K562 (cell line): ENCODE data around the gene FARP1. TPM values are rescaled to one million over a fixed set of nuclear protein-coding genes. Genes with fewer than 3 reads are reported as not detected.
"Not testable (repeated sequence)": the region's sequence is repeated elsewhere in the genome, so short reads cannot be mapped to it uniquely, and the experiment has no call there.

ENCODE experiments used
- ATAC-seq: fragments of 200-7000 bp; cut with Tn5 transposase; 3 replicates; pipeline ENCODE4 v1.9.1; 2020; ENCODE audit warnings: moderate library complexity
- BruUV-seq: library from RNA; stranded (reverse); fragments of 400-500 nt; replicated peaks from 2 replicates; lab custom pipeline; 2021; lab: Mats Ljungman, UMichigan
- CTCF ChIA-PET: fragments of 300-600 bp; formaldehyde crosslinking; extraction: SDS; loops from one replicate; lab custom pipeline; 2021; ENCODE audit warnings: low intra/inter-chr PET ratio; lab: Yijun Ruan, JAX
- POLR2A ChIA-PET: fragments of 300-600, 350-650 bp; sonication (Branson Sonifier 250); formaldehyde crosslinking; extraction: SDS; loops from one replicate; lab custom pipeline; 2021; ENCODE audit warnings: antibody characterized with exemption, inconsistent platforms; lab: Yijun Ruan, JAX
- DNase-seq, 4 experiments: peaks; one replicate each; pipeline versions ENCODE4 v3.0.0 to v3.0.0-alpha.2; 2011 to 2018; ENCODE audit warnings: low spot score in 3 of 4, mixed read lengths in 3 of 4; ENCODE audit errors: extremely low read depth in 1 of 4
- FAIRE-seq: peaks from 2 replicates; lab custom pipeline; 2011; peaks lifted over from hg19 to GRCh38; lab: Jason Lieb, UNC
- H2AFZ ChIP-seq: 2 replicates; pipeline ENCODE4 v1.6.0; 2011; ENCODE audit warnings: low read depth, low read length, control low read depth, inconsistent platforms
- H3K27ac ChIP-seq: fragments of 200-600 bp; 3 replicates; pipeline ENCODE4 v1.8.0; 2011; ENCODE audit warnings: low read depth, mild to moderate bottlenecking, control low read depth, inconsistent platforms, low read length, moderate library complexity, mixed read lengths; ENCODE audit errors: extremely low read depth
- H3K27me3 ChIP-seq, 2 experiments: fragments of 300-600 bp in 1 of 2; 2 replicates in 1 of 2; 3 replicates in 1 of 2; pipeline versions ENCODE4 v1.6.0 to v1.8.0; 2011; ENCODE audit warnings: inconsistent platforms in 2 of 2, low read length in 2 of 2, mild to moderate bottlenecking in 1 of 2, mixed read lengths in 1 of 2, moderate library complexity in 1 of 2; ENCODE audit not compliant: control insufficient read depth in 2 of 2, insufficient read depth in 2 of 2
- H3K36me3 ChIP-seq: fragments of 300-600 bp; 3 replicates; pipeline ENCODE4 v1.8.0; 2011; ENCODE audit warnings: mild to moderate bottlenecking, low read length, inconsistent platforms; ENCODE audit not compliant: control insufficient read depth, insufficient read depth
- H3K4me1 ChIP-seq, 2 experiments: fragments of 200-600 bp in 1 of 2; replicated peaks in 1 of 2; 2 replicates in 1 of 2; 3 replicates in 1 of 2; pipeline versions ENCODE4 v1.5.1 to v1.8.0; 2011; ENCODE audit warnings: inconsistent platforms in 2 of 2, low read length in 2 of 2, mild to moderate bottlenecking in 1 of 2, mixed read lengths in 1 of 2, moderate library complexity in 1 of 2; ENCODE audit not compliant: control insufficient read depth in 2 of 2, insufficient read depth in 2 of 2
- H3K4me2 ChIP-seq: 2 replicates; pipeline ENCODE4 v1.6.1; 2011; ENCODE audit warnings: low read length, control low read depth, inconsistent platforms, mixed read lengths; ENCODE audit not compliant: insufficient read depth
- H3K4me3 ChIP-seq: fragments of 200-600 bp; sonication (generic), shearing (Covaris generic); 2 replicates; pipeline ENCODE4 v1.5.1; 2016; ENCODE audit warnings: control low read depth, inconsistent platforms
- H3K79me2 ChIP-seq: fragments of 200-600 bp; 3 replicates; pipeline ENCODE4 v1.8.0; 2011; ENCODE audit warnings: low read length, inconsistent platforms; ENCODE audit not compliant: control insufficient read depth, insufficient read depth
- H3K9ac ChIP-seq, 2 experiments: 2 replicates each; pipeline versions ENCODE4 v1.6.0 to v1.6.1; 2011; ENCODE audit warnings: low read depth in 2 of 2, low read length in 2 of 2, control low read depth in 1 of 2, inconsistent platforms in 1 of 2, mild to moderate bottlenecking in 1 of 2, mixed read lengths in 1 of 2; ENCODE audit not compliant: insufficient read depth in 1 of 2
- H3K9me1 ChIP-seq: one replicate; pipeline ENCODE4 v1.6.0; 2011; ENCODE audit warnings: inconsistent platforms, mild to moderate bottlenecking, low read length, moderate library complexity; ENCODE audit not compliant: control insufficient read depth, insufficient read depth
- H3K9me3 ChIP-seq: replicated peaks from 2 replicates; pipeline ENCODE4 v1.5.1; 2011; ENCODE audit warnings: low read depth, low read length, inconsistent platforms; ENCODE audit not compliant: control insufficient read depth, insufficient read depth
- H4K20me1 ChIP-seq: replicated peaks from 2 replicates; pipeline ENCODE4 v1.6.1; 2011; ENCODE audit warnings: low read length, inconsistent platforms, mixed read lengths; ENCODE audit not compliant: control insufficient read depth, insufficient read depth
- BCL6 ChIP-seq: fragments of 250-450 bp; sonication (Bioruptor Pico); IDR thresholded peaks from 2 replicates; pipeline ENCODE4 v1.4.0; 2020
- GTF2F1 ChIP-seq: IDR thresholded peaks from 2 replicates; pipeline ENCODE4 v1.6.1; 2011; ENCODE audit warnings: low read depth, low read length, improper control_type of control experiment
- ZNF146 ChIP-seq: IDR thresholded peaks from one replicate; pipeline ENCODE4 v1.6.1; 2018; ENCODE audit warnings: missing compliant biosample characterization; ENCODE audit not compliant: unreplicated experiment
- ZNF274 ChIP-seq: IDR thresholded peaks from 2 replicates; pipeline ENCODE4 v1.6.1; 2011; ENCODE audit warnings: low read depth, mild to moderate bottlenecking, low read length, moderate library complexity, borderline replicate concordance
- WGBS: fragments of 100-300 bp; shearing (Covaris generic); methylation state at CpG from one replicate; pipeline ENCODE4 v1.1.6; 2016; ENCODE audit warnings: low coverage, mixed read lengths; ENCODE audit not compliant: insufficient coverage; ENCODE audit errors: missing lambda C conversion rate; 5-methylcytosine and 5-hydroxymethylcytosine counted together
- in situ Hi-C: fragments of 300-500 bp; cut with MboI; formaldehyde crosslinking; loops from 4 replicates; pipeline ENCODE4 v1.15.0; 2018; ENCODE audit warnings: inconsistent platforms, mixed read lengths
- intact Hi-C: fragments of 100-400 bp; cut with micrococcal nuclease; formaldehyde crosslinking; loops from 2 replicates; pipeline ENCODE4 v1.14.2; 2022
- polyA plus RNA-seq, 8 experiments: library from polyadenylated mRNA; depleted of rRNA in 4 of 8; stranded (reverse) in 5 of 8; unstranded in 3 of 8; fragments of >200 nt; fragmentation: Nextera tagmentation in 2 of 8; fragmentation: Illumina TruSeq in 1 of 8; extraction: Ambion mirVana in 2 of 8; extraction: Trizol in 1 of 8; gene quantifications; 2 replicates each; pipeline versions ENCODE4 v1.2.1 to v1.2.3, GENCODE V29; 2011 to 2014; ENCODE audit warnings: inconsistent platforms in 1 of 8, missing spikeins in 1 of 8
- total RNA-seq, 7 experiments: library from RNA; depleted of rRNA in 6 of 7; stranded (reverse); fragments of >200 nt in 6 of 7; fragmentation: Illumina TruSeq in 2 of 7; extraction: Trizol in 2 of 7; gene quantifications; 2 replicates each; pipeline versions ENCODE4 v1.2.1 to v1.2.3, GENCODE V29; 2011 to 2021; ENCODE audit warnings: low replicate concordance in 1 of 7
- TF ChIP-seq, protein P1 (sequence below), 2 experiments: fragments of 450-650 bp in 1 of 2; IDR thresholded peaks; 2 replicates each; pipeline ENCODE4 v1.6.1; 2011 to 2017; ENCODE audit warnings: low read depth in 2 of 2, antibody characterized with exemption in 1 of 2, borderline replicate concordance in 1 of 2, low read length in 1 of 2, mild to moderate bottlenecking in 1 of 2, mixed read lengths in 1 of 2; ENCODE audit not compliant: control insufficient read depth in 1 of 2

Gene FARP1
- total and polyA plus RNA-seq, 9 of the 15 experiments (the other 6 are each of a cell fraction or from before 2014, with no cell fraction given): 0.03 to 0.29 (median 0.05) TPM; not detected in 3

DNA sequence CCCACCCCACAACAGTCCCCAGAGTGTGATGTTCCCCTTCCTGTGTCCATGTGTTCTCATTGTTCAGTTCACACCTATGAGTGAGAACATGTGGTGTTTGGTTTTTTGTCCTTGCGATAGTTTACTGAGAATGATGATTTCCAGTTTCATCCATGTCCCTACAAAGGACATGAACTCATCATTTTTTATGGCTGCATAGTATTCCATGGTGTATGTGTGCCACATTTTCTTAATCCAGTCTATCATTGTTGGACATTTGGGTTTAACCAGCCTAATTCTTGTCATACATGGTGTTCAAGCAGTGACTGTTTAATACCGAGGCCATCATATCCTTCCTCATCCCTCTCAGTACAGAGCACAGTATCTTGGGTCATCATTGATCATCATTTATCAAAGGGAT, 226.6 kb downstream of the FARP1 start:
- peak; percentile 8 for TF ChIP-seq ZNF146 (CRISPR knock-in tag)
- H3K9me1 ChIP-seq, H3K4me3 ChIP-seq, FAIRE-seq, BruUV-seq, H3K4me2 ChIP-seq, H3K36me3 ChIP-seq, DNase-seq, ATAC-seq, H4K20me1 ChIP-seq, H3K9ac ChIP-seq, H3K27ac ChIP-seq, in situ Hi-C loops, H3K27me3 ChIP-seq, POLR2A ChIA-PET, H3K9me3 ChIP-seq, H3K4me1 ChIP-seq, intact Hi-C loops, CTCF ChIA-PET, H2AFZ ChIP-seq, H3K79me2 ChIP-seq: not testable (repeated sequence)
- WGBS: 0% methylated on average over 1 of the region's 2 CpGs

DNA sequence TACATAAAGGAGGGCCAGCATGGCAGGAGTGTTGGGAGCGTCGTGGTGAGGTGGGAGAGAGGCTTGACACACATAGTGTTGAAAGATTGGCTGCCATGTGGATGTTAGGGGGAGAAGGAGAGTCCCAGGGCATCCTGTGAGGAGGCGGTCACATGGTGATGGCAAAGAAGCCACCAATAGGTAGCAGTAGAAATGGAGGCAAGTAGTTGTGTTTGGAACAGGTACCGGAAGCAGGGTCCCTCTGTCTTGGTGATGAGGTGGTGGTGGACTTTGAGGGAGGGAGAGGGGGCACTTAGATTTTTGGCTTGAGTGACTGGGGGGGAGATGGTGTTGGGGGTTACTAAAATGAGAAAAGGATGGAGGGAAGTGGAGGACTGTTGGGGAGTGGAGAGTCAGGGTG, 227.4 kb downstream of the FARP1 start:
- POLR2A ChIA-PET: no interaction called here
- CTCF ChIA-PET: no interaction called here
- no TSS peak for BruUV-seq
- Histone ChIP-seq H3K27me3 (peaks cover 3 to 6% of the 10 kb centered on the region in 2 experiments; a peak in 3 of 5 replicates), H3K4me1 (no peaks in the 10 kb centered on the region), H4K20me1 (no peaks in the 10 kb centered on the region), H3K4me2 (no peak overlapping the region), H3K27ac (no peak overlapping the region), H3K9ac (no peak overlapping the region), H3K4me3 (no peak overlapping the region), H3K9me1 (no peaks in the 10 kb centered on the region), H3K36me3 (no peaks in the 10 kb centered on the region), H2AFZ (no peak overlapping the region), H3K79me2 (no peaks in the 10 kb centered on the region)
- in situ Hi-C loops: no loop called here
- FAIRE-seq (no peak), DNase-seq (no peak)
- intact Hi-C loops: no loop called here
- WGBS: 7% methylated on average over 3 of the region's 4 CpGs
- TF ChIP-seq GTF2F1 (no peak), BCL6 (CRISPR knock-in tag) (no peak), ZNF274 (no peak)
- TF ChIP-seq, protein P1, sequence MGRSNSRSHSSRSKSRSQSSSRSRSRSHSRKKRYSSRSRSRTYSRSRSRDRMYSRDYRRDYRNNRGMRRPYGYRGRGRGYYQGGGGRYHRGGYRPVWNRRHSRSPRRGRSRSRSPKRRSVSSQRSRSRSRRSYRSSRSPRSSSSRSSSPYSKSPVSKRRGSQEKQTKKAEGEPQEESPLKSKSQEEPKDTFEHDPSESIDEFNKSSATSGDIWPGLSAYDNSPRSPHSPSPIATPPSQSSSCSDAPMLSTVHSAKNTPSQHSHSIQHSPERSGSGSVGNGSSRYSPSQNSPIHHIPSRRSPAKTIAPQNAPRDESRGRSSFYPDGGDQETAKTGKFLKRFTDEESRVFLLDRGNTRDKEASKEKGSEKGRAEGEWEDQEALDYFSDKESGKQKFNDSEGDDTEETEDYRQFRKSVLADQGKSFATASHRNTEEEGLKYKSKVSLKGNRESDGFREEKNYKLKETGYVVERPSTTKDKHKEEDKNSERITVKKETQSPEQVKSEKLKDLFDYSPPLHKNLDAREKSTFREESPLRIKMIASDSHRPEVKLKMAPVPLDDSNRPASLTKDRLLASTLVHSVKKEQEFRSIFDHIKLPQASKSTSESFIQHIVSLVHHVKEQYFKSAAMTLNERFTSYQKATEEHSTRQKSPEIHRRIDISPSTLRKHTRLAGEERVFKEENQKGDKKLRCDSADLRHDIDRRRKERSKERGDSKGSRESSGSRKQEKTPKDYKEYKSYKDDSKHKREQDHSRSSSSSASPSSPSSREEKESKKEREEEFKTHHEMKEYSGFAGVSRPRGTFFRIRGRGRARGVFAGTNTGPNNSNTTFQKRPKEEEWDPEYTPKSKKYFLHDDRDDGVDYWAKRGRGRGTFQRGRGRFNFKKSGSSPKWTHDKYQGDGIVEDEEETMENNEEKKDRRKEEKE (IDR thresholded peaks at IDR 0.05; ENCODE audit: borderline replicate concordance in 1 of 2, control insufficient read depth in 1 of 2, low read depth in 2 of 2, low read length in 1 of 2): no peak
- TF ChIP-seq, all 486 proteins: peak for 0
- ATAC-seq: no peak
- H3K9me3 ChIP-seq: no peaks in the 10 kb centered on the region
